HG02884 (cell line): ENCODE results near the gene TMC1.
"Not testable (repeated sequence)": the region's sequence is repeated elsewhere in the genome, so short reads cannot be mapped to it uniquely, and the experiment has no call there.

ENCODE experiments used
- ATAC-seq: cut with Tn5 transposase; IDR thresholded peaks from one replicate; pipeline ENCODE4 v1.9.1; 2021; ENCODE audit warnings: mild to moderate bottlenecking, moderate library complexity; ENCODE audit not compliant: unreplicated experiment

TMC1 gene

GRCh38 chr9:72521416-72521815 lies at the start of gene TMC1:
TSS of gene TMC1 (plus strand) at chr9:72521608. CDS start at chr9:72648649, 127,041 bp downstream.
- ATAC-seq: not testable (repeated sequence)

DNA sequence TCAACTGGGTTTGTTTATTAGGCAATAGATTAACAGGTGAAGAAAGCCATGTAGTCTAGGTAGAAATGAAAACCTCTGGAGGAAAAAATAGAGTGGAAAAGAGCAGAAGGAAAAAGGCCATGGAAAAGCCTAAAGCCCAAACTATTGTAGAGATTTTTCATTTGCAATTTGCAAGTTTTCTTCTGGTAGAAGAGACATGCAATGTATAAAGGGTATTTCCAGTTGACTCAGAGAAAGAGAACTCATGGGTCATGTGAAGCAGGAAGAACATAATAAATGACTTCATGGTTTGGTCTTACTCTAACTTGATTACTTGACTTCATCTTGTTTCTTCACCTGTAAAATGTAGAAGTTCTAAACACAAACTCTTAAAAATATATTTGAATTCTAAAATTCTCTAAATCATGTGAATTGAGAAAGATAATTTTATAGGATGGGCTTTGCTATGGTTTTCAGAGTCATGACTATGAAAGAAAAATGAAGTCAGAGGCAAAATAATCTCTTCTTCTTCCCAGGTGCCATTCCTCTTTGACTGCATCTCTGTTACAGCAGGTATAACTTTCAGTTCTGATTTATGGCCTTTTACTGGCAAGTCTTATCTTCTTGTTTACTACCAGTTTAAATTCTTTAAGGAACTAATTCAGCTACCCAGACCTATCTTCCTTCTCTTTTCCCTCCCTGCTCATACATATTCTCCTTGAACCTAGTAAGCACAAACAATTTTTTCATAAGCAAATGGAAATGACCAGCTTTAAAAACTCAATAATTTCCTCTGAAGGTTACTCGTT lies 47.7 kb upstream of the TMC1 start:
- peak; percentile 91 for ATAC-seq

GRCh38 chr9:72474676-72475075 lies 46.7 kb upstream of the TMC1 start:
- ATAC-seq: no peak

DNA sequence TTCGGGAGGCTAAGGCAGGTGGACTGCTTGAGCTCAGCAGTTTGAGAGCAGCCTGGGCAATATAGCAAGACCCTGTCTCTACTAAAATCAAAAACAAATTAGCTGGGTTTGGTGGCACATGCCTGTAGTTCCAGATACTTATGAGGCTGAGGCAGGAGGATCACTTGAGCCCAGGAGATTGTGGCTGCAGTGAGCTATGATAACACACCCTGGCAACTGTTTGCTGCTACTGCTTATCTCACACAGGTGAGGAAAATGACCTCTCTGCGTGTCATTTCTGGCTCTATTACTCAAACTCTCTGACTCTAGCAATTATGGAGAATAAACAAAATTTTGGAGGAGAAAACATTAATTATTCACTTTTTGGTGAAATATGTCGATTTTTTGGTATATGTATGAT lies 45.3 kb upstream of the TMC1 start:
- ATAC-seq: no peak

GRCh38 chr9:72476617-72477437 lies 44.6 kb upstream of the TMC1 start:
- no peak for ATAC-seq

- ATAC-seq: no peak
These were observed 43.4 kb upstream of the TMC1 start for GRCh38 chr9:72477930-72478518.

GRCh38 chr9:72478966-72479365 lies 42.4 kb upstream of the TMC1 start:
- no peak for ATAC-seq

DNA sequence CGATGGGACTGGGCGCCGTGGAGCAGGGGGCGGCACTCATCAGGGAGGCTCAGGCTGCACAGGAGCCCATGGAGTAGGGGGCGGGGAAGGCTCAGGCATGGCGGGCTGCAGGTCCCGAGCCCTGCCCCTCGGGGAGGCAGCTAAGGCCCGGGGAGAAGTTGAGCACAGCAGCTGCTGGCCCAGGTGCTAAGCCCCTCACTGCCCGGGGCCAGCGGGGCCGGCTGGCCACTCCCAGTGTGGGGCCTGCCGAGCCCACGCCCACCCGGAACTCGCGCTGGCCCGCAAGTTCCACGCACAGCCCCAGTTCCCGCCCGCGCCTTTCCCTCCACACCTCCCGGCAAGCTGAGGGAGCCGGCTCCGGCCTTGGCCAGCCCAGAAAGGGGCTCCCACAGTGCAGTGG lies 41.1 kb upstream of the TMC1 start:
- ATAC-seq: not testable (repeated sequence)

DNA sequence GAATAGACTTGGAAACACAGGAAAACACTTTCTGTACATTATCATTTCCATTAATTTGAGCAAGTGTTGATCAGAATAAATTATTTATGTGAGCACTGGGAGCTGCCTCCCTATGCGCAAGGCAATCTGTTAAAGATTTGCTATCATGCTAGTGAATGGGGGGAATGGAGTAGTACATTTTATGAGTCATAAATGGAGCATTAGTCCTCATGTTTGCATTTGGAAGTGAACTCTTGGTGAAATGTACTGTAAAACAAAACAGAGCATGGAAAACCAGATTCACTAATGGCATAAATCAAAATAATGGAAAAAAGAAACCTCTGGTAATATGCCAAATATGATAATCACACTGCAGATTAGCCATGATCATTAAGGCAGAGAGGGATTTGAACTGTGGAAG lies 40.5 kb upstream of the TMC1 start:
- ATAC-seq: no peak

DNA sequence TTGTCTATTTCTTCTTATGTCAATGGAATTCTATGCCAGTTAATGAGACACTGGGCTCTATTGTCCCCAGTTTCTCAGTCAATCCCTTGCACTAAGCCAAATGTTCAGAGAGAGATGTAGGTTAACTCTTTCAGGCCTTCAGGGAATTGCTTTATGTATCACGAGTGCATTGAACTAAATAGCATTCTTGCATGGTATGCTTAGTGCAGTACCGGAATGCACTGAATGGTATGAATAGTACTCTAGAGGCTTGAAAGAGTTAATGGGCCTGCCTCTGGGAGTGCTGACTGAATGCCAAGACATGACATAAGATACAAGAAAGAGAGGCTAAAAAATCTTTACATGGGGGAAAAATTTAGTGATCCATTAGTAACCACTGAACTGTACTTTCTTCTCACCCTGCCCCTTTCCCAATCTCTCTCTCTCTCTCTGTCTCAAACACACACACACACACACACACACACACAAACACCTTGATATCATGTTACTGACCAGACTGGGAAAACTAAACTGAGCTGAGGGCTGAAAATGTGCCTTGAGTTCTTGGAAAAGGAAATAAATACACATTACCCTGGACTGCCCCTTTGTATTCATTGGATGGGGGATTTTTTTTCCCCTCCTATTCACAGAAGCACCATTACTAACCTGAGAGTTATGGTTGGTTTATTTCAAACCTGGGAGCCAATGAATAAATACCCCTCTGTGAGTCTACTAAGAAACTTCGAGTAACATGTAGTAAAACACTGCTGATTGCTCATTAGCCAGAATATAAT lies 35.4 kb upstream of the TMC1 start:
- no peak for ATAC-seq

DNA sequence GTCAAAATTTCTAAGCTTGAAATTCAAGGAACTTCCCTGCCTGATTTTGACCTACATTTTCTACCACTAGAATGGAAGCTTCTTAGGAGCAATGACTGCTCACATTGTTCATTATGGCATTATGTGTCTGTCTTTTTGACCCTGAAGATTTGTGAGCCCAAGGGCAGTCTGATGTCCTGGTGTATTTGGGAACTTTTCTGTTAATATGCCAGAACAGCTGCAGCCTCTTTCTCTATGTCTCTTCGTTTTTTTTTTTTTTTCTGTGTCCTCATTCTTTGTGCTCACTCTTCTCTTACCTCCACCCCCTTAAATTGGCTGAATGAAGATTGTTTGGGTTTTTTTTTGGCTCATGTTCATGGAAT lies 34.8 kb upstream of the TMC1 start:
- no peak for ATAC-seq

DNA sequence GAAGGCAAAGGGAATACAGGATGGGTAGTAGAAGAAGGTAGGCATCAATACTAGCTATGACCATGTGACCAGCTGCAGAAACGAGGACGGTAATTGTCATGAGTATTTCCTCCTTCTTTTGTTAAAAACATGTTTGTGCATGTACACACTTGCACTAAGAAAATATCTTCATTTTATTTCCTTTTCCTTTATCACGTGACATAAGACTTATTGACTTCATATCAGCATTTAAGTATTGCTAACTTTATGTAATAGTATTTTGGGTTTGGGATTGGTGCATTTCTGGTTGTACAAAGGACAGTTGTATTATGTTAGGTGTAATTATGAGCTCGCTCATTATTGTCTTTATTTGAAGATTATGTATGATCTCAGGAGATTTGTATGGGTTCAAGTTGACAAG lies 33.7 kb upstream of the TMC1 start:
- not testable (repeated sequence) for ATAC-seq

- ATAC-seq: no peak
These were observed 31.4 kb upstream of the TMC1 start for GRCh38 chr9:72489986-72490385.

- ATAC-seq: no peak
These were observed 30.2 kb upstream of the TMC1 start for GRCh38 chr9:72491242-72491641.

- ATAC-seq: no peak
These were observed 27.4 kb upstream of the TMC1 start for GRCh38 chr9:72494051-72494450.

DNA sequence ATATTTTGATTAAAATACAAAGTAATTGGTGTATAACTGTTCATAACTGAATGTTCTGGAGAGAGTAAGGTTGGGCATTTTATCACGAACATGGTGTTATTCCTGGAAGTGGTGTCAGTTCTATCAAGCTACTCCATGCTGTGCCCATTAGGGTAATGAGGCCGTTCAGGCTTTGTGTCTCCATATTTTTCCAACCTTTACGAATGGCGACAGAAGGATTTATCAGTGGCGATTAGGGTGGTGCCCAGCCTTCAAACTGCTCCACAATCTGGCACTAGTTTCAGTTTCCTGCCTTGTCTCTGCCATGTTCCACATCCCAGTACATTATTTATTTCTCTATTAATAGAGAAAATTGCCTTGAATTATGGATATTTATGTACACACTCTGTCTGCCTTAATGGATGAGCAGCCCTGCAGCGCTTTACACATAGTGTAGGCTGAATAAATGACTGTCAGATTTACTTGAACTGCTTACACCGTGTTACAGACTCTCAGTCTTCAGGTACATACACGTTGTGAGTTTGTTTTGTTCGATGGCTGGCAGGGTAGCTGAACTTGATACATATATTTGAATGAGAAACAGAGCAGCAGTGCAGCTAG lies 23.9 kb upstream of the TMC1 start:
- ATAC-seq: no peak

GRCh38 chr9:72506615-72507014 lies 14.8 kb upstream of the TMC1 start:
- ATAC-seq: no peak

DNA sequence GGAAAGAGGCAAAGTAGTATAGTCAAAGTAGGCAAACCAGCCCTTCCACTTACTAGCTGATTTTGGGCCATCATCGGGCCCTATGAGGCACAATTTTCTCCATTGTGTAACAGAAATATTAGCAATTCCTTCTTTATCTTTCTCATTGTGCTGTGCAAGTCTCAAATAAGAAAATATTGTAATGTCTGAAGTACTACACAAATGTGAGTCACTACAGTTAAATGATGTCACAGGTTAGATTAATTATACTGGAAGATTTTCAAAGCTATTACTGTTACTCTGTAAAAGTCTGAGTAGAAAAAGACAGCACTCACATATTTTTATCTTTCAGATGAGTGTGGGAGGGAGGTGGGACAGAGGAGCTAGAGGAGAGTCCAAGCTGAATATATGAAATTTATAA lies 12.4 kb upstream of the TMC1 start:
- peak; percentile 37 for ATAC-seq

- ATAC-seq: peak; percentile 95
These were observed 11.8 kb upstream of the TMC1 start for GRCh38 chr9:72509635-72510034.

GRCh38 chr9:72521011-72521410 lies 397 bp upstream of the TMC1 start:
- not testable (repeated sequence) for ATAC-seq
